Measurements from ENCODE around the gene SLC1A3.
A peak's percentile ranks its signal among the peaks of the same experiment; 100 is the strongest.
"Not testable (repeated sequence)": the region's sequence is repeated elsewhere in the genome, so short reads cannot be mapped to it uniquely, and the experiment has no call there.

The SLC1A3 gene

GRCh38 chr5:36606428-36607113 lies at the start of gene SLC1A3:
Gene SLC1A3 (plus strand): TSS chr5:36606606. CDS start chr5:36608424, 1,818 bp downstream.
- peak; percentile 87 for DNase-seq

- peak; percentile 71 for DNase-seq
Observed at GRCh38 chr5:36558641-36559040, 47.8 kb upstream of the SLC1A3 start.

GRCh38 chr5:36561601-36562000 lies 44.8 kb upstream of the SLC1A3 start:
- peak; percentile 72 for DNase-seq

- no peak for DNase-seq
Observed at GRCh38 chr5:36569491-36569890, 36.9 kb upstream of the SLC1A3 start.

- DNase-seq, result no peak
Observed at GRCh38 chr5:36570301-36571095, 35.9 kb upstream of the SLC1A3 start.

- no peak for DNase-seq
Observed at GRCh38 chr5:36571401-36572042, 34.9 kb upstream of the SLC1A3 start.

GRCh38 chr5:36573438-36573837 lies 33.0 kb upstream of the SLC1A3 start:
- DNase-seq, result no peak

- DNase-seq, result no peak
Observed at GRCh38 chr5:36575361-36575781, 31.0 kb upstream of the SLC1A3 start.

- DNase-seq, result no peak
Observed at GRCh38 chr5:36576721-36577120, 29.7 kb upstream of the SLC1A3 start.

- DNase-seq, result not testable (repeated sequence)
Observed at GRCh38 chr5:36579858-36580257, 26.5 kb upstream of the SLC1A3 start.

GRCh38 chr5:36581070-36581469 lies 25.3 kb upstream of the SLC1A3 start:
- no peak for DNase-seq

GRCh38 chr5:36584009-36584875 lies 22.2 kb upstream of the SLC1A3 start:
- no peak for DNase-seq

- peak; percentile 70 for DNase-seq
Observed at GRCh38 chr5:36585701-36586100, 20.7 kb upstream of the SLC1A3 start.

GRCh38 chr5:36587354-36587753 lies 19.1 kb upstream of the SLC1A3 start:
- no peak for DNase-seq

- DNase-seq, result not testable (repeated sequence)
Observed at GRCh38 chr5:36589735-36590134, 16.7 kb upstream of the SLC1A3 start.

GRCh38 chr5:36590513-36591286 lies 15.7 kb upstream of the SLC1A3 start:
- no peak for DNase-seq

GRCh38 chr5:36593867-36594266 lies 12.5 kb upstream of the SLC1A3 start:
- DNase-seq, result no peak

- DNase-seq, result no peak
Observed at GRCh38 chr5:36596247-36596646, 10.2 kb upstream of the SLC1A3 start.

GRCh38 chr5:36596756-36597155 lies 9.7 kb upstream of the SLC1A3 start:
- no peak for DNase-seq

- no peak for DNase-seq
Observed at GRCh38 chr5:36598045-36598444, 8.4 kb upstream of the SLC1A3 start.

- DNase-seq, result peak; percentile 32
Observed at GRCh38 chr5:36599986-36600779, 6.2 kb upstream of the SLC1A3 start.

Data from inflammatory macrophage treated with lipopolysaccharide for 4 hours (primary cell).